Measurements from ENCODE around the gene AMH. TPM values are rescaled to one million over a fixed set of nuclear protein-coding genes. Genes with fewer than 3 reads are reported as not detected.

Gene AMH
- total and polyA plus RNA-seq, 2 donors (not counting 1 experiment from before 2014, with no cell fraction given) = 0.03 to 0.33 TPM

DNA sequence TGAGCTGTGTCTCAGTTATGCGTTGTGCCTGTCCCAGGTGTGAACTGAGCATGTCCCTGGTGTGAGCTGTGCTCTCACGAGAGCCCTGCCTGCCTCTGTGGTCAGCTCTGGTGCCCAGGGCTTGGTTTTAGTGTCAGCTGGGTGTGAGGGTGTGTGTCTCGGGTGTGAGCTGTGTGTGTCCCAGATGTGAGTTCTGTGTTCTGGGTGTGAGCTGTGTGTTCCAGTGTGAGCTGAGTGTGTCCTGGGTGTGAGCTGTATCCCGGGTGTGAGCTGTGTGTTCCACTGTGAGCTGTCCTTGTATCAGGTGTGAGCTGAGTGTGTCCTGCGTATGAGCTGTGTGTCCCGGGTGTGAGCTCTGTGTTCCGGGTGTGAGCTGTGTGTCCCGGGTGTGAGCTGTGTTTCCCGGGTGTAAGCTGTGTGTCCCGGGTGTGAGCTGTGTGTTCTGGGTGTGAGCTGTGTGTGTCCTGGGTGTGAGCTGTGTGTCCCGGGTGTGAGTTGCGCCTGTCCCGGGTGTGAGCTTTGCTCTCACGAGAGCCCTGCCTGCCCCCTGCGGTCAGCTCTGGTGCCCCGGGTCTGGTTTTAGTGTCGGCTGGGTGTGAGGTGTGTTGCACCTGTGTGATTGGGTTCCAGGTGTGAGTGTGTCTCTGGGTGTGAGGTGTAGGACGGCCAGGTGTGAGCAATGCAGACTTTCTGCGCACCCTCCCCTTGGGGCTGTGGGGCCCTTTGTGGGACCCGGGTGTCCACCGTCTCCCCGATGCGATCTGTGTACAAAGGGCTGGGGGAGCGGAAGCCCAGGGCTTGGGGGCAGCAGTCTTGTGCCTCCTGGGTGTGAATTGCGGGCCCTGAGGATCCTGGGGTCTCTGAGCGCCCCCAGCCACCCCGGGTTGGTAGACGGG lies 39.9 kb downstream of the AMH start:
- peaks cover 36% of the 10 kb centered on the region for H3K27me3 ChIP-seq (ENCODE audit: control insufficient read depth, insufficient read depth, low read length)
- no peak overlapping the region for H3K27ac ChIP-seq (ENCODE audit: insufficient read depth, low read length)
- no peak for DNase-seq (ENCODE audit: low read depth in 2 of 2)
- no peak overlapping the region for H2AFZ ChIP-seq (ENCODE audit: low read length)
- no peaks in the 10 kb centered on the region for H3K9me3 ChIP-seq (ENCODE audit: control insufficient read depth, insufficient read depth, low read depth, low read length)
- no peaks in the 10 kb centered on the region for H3K36me3 ChIP-seq (ENCODE audit: control insufficient read depth, insufficient read depth, low read length)
- no peaks in the 10 kb centered on the region for H3K79me2 ChIP-seq (ENCODE audit: control insufficient read depth, insufficient read depth, low read length)
- H3K4me1 ChIP-seq (ENCODE audit: control insufficient read depth, extremely low read depth, insufficient read depth, low read length) = peaks cover 2% of the 10 kb centered on the region
- H3K4me2 ChIP-seq (ENCODE audit: extremely low read depth, insufficient read depth, low read length) = no peak overlapping the region
- no peak overlapping the region for H3K4me3 ChIP-seq (replicated peaks in 1 of 4; ENCODE audit: control extremely low read depth in 1 of 4, insufficient read depth in 1 of 4, low read depth in 3 of 4, low read length in 4 of 4)
- H4K20me1 ChIP-seq (ENCODE audit: control insufficient read depth, extremely low read depth, insufficient read depth, low read length) = no peaks in the 10 kb centered on the region
- TF ChIP-seq, protein P1, sequence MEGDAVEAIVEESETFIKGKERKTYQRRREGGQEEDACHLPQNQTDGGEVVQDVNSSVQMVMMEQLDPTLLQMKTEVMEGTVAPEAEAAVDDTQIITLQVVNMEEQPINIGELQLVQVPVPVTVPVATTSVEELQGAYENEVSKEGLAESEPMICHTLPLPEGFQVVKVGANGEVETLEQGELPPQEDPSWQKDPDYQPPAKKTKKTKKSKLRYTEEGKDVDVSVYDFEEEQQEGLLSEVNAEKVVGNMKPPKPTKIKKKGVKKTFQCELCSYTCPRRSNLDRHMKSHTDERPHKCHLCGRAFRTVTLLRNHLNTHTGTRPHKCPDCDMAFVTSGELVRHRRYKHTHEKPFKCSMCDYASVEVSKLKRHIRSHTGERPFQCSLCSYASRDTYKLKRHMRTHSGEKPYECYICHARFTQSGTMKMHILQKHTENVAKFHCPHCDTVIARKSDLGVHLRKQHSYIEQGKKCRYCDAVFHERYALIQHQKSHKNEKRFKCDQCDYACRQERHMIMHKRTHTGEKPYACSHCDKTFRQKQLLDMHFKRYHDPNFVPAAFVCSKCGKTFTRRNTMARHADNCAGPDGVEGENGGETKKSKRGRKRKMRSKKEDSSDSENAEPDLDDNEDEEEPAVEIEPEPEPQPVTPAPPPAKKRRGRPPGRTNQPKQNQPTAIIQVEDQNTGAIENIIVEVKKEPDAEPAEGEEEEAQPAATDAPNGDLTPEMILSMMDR (conservative IDR thresholded peaks at IDR 0.05 in 1 of 2, IDR thresholded peaks at IDR 0.05 in 1 of 2; ENCODE audit: low read depth in 1 of 2, low read length in 2 of 2) = no peak
- peak; percentile 64 for TF ChIP-seq EZH2 (IDR thresholded peaks at IDR 0.05; ENCODE audit: low read length, missing control alignments)
- H3K9ac ChIP-seq (ENCODE audit: insufficient read depth, low read length) = no peak overlapping the region

DNA sequence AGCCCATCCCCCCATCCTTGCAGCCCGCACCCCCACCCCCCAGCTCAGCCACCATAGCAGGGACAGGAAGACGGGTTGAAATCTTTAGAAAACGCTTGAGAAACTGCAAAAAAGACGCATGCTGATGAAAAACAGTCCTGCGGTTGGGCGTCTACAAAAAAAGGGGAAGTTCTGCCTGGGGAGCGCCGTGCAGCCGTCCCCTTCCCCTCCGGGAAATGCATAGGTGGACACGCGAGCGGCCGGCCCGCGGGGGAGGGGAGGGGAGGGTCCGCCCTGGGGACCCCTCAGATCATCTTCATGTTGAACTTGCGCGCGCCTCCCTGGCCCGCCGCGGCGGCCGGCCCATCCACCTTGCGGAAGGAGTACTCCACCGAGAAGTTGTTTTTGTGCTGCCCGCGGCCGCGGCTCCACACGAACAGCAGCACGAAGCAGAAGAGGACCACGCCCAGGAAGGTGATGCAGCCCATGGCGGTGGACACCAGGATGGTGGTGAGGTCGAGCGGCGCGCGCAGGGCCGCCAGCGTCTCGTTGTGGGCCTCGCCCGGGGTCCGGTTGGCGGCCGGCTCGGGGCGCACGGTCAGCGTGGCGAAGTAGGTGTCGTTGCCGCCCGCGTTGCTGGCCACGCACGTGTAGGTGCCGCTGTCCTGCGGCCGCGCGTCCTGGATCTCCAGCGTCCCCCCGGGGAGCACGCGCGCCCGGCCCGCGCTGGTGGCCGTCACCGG lies 40.8 kb downstream of the AMH start:
- Histone ChIP-seq H3K9me3 (ENCODE audit: control insufficient read depth, insufficient read depth, low read depth, low read length) (no peaks in the 10 kb centered on the region), H3K27ac (ENCODE audit: insufficient read depth, low read length) (no peak overlapping the region), H3K27me3 (ENCODE audit: control insufficient read depth, insufficient read depth, low read length) (peaks cover 36% of the 10 kb centered on the region), H2AFZ (ENCODE audit: low read length) (no peak overlapping the region), H3K9ac (ENCODE audit: insufficient read depth, low read length) (no peak overlapping the region), H3K36me3 (ENCODE audit: control insufficient read depth, insufficient read depth, low read length) (no peaks in the 10 kb centered on the region), H3K4me3 (replicated peaks in 1 of 4; ENCODE audit: control extremely low read depth in 1 of 4, insufficient read depth in 1 of 4, low read depth in 3 of 4, low read length in 4 of 4) (peak overlapping the region in 2 of 4 experiments; percentile 7 to 25), H4K20me1 (ENCODE audit: control insufficient read depth, extremely low read depth, insufficient read depth, low read length) (no peaks in the 10 kb centered on the region), H3K4me1 (ENCODE audit: control insufficient read depth, extremely low read depth, insufficient read depth, low read length) (peaks cover 4% of the 10 kb centered on the region), H3K79me2 (ENCODE audit: control insufficient read depth, insufficient read depth, low read length) (no peaks in the 10 kb centered on the region), H3K4me2 (ENCODE audit: extremely low read depth, insufficient read depth, low read length) (peak overlapping the region; percentile 51)
- TF ChIP-seq, protein P1 (conservative IDR thresholded peaks at IDR 0.05 in 1 of 2, IDR thresholded peaks at IDR 0.05 in 1 of 2; ENCODE audit: low read depth in 1 of 2, low read length in 2 of 2) = no peak
- no peak for TF ChIP-seq EZH2 (IDR thresholded peaks at IDR 0.05; ENCODE audit: low read length, missing control alignments)
- DNase-seq (ENCODE audit: low read depth in 2 of 2) = no peak

DNA sequence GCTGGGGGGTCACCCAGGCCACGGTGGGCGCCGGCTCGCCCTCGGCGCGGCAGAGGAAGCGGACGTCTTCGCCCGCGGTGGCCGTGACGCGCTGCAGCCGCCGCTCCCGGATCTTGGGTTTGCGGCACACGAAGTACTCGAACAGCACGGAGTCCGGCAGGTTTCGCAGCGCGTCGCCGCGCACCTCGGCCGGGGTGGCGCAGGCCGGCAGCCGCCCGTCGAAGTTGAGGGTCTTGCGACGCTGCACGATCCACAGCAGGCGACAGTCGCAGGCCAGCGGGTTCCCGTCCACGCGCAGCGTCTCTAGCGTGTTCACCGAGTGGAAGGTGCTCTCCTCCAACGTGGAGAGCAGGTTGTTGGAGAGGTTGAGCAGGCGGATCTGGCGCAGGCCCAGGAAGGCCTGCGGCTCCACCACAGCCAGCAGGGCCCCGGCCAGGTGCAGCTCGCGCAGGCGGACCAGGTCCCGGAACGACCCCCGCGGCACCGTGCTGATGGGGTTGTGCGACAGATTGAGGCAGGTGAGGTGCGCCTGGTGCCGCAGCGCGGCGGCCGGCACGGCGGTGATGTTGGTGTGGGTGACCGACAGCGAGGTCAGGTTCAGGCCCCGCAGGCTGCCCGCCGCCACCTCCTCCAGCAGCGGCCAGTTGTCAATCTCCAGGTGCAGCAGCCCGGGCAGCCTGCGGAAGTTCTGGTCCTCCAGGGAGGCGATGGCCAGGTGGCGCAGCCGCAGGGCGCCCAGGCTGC lies 41.5 kb downstream of the AMH start:
- Histone ChIP-seq H3K79me2 (ENCODE audit: control insufficient read depth, insufficient read depth, low read length) (no peaks in the 10 kb centered on the region), H3K27me3 (ENCODE audit: control insufficient read depth, insufficient read depth, low read length) (peaks cover 36% of the 10 kb centered on the region), H4K20me1 (ENCODE audit: control insufficient read depth, extremely low read depth, insufficient read depth, low read length) (no peaks in the 10 kb centered on the region), H3K4me2 (ENCODE audit: extremely low read depth, insufficient read depth, low read length) (no peak overlapping the region), H3K36me3 (ENCODE audit: control insufficient read depth, insufficient read depth, low read length) (no peaks in the 10 kb centered on the region), H3K9ac (ENCODE audit: insufficient read depth, low read length) (no peak overlapping the region), H3K4me3 (replicated peaks in 1 of 4; ENCODE audit: control extremely low read depth in 1 of 4, insufficient read depth in 1 of 4, low read depth in 3 of 4, low read length in 4 of 4) (no peak overlapping the region), H3K9me3 (ENCODE audit: control insufficient read depth, insufficient read depth, low read depth, low read length) (no peaks in the 10 kb centered on the region), H3K4me1 (ENCODE audit: control insufficient read depth, extremely low read depth, insufficient read depth, low read length) (peaks cover 4% of the 10 kb centered on the region), H2AFZ (ENCODE audit: low read length) (no peak overlapping the region), H3K27ac (ENCODE audit: insufficient read depth, low read length) (no peak overlapping the region)
- no peak for DNase-seq (ENCODE audit: low read depth in 2 of 2)
- TF ChIP-seq EZH2 (IDR thresholded peaks at IDR 0.05; ENCODE audit: low read length, missing control alignments) = peak; percentile 87
- TF ChIP-seq, protein P1 (conservative IDR thresholded peaks at IDR 0.05 in 1 of 2, IDR thresholded peaks at IDR 0.05 in 1 of 2; ENCODE audit: low read depth in 1 of 2, low read length in 2 of 2) = no peak

Data from fibroblast of lung (primary cell).